CD4-positive, alpha-beta T cell (primary cell): ENCODE data around the gene SLC44A1. TPM values are rescaled to one million over a fixed set of nuclear protein-coding genes. Genes with fewer than 3 reads are reported as not detected.

ENCODE experiments used
- ATAC-seq: fragments of 200-7000 bp; cut with Tn5 transposase; one replicate; pipeline ENCODE4 v1.10.0; 2022; ENCODE audit warnings: mild to moderate bottlenecking; ENCODE audit not compliant: poor library complexity
- CTCF ChIA-PET: fragments of 350-600 bp; sonication (Branson Sonifier 250); formaldehyde crosslinking; loops from one replicate; lab custom pipeline; 2021; ENCODE audit warnings: antibody characterized with exemption, inconsistent platforms; lab: Charles Lee
- POLR2A ChIA-PET: fragments of 350-600 bp; sonication (Branson Sonifier 250); formaldehyde crosslinking; loops from one replicate; lab custom pipeline; 2021; ENCODE audit warnings: antibody characterized with exemption, inconsistent platforms; lab: Charles Lee
- DNase-seq, 14 experiments: peaks; one replicate each; pipeline ENCODE4 v3.0.0-alpha.2; 2013 to 2020; ENCODE audit warnings: mixed read lengths in 2 of 14
- H3K27ac ChIP-seq, 2 donors: one replicate each; pipeline versions ENCODE4 v1.5.1 to v1.7.0; 2013; ENCODE audit warnings: low read length in 2 of 2, low read depth in 1 of 2, mild to moderate bottlenecking in 1 of 2
- H3K27me3 ChIP-seq, 2 experiments: 1 replicate in 1 of 2; 2 replicates in 1 of 2; pipeline versions ENCODE4 v1.6.1 to v1.7.0; 2013; ENCODE audit warnings: low read length in 2 of 2, control low read depth in 1 of 2, mild to moderate bottlenecking in 1 of 2, moderate library complexity in 1 of 2; ENCODE audit not compliant: insufficient read depth in 2 of 2, control insufficient read depth in 1 of 2
- H3K36me3 ChIP-seq: one replicate; pipeline ENCODE4 v1.6.1; 2013; ENCODE audit warnings: low read length, control low read depth; ENCODE audit not compliant: insufficient read depth
- H3K4me1 ChIP-seq: one replicate; pipeline ENCODE4 v1.6.1; 2013; ENCODE audit warnings: low read length, control low read depth; ENCODE audit not compliant: insufficient read depth
- H3K4me3 ChIP-seq: one replicate; pipeline ENCODE4 v1.5.1; 2013; ENCODE audit warnings: mild to moderate bottlenecking, low read length, moderate library complexity
- H3K9me3 ChIP-seq, 2 experiments: 1 replicate in 1 of 2; 2 replicates in 1 of 2; pipeline versions ENCODE4 v1.6.1 to v1.7.0; 2013; ENCODE audit warnings: low read length in 2 of 2, mild to moderate bottlenecking in 2 of 2, control low read depth in 1 of 2, moderate library complexity in 1 of 2; ENCODE audit not compliant: control insufficient read depth in 1 of 2, insufficient read depth in 1 of 2
- H3K27ac Mint-ChIP-seq: one replicate; pipeline ENCODE4 v1.8.0; 2020; ENCODE audit warnings: mixed read lengths
- H3K27me3 Mint-ChIP-seq: one replicate; pipeline ENCODE4 v1.8.0; 2021; ENCODE audit warnings: mixed read lengths
- H3K36me3 Mint-ChIP-seq: one replicate; pipeline ENCODE4 v1.8.0; 2021; ENCODE audit warnings: low read depth, mixed read lengths
- H3K4me1 Mint-ChIP-seq: one replicate; pipeline ENCODE4 v1.8.0; 2021; ENCODE audit warnings: low read depth, mixed read lengths
- H3K4me3 Mint-ChIP-seq: one replicate; pipeline ENCODE4 v1.8.0; 2020; ENCODE audit warnings: mild to moderate bottlenecking, mixed read lengths
- H3K9me3 Mint-ChIP-seq: one replicate; pipeline ENCODE4 v1.8.0; 2020; ENCODE audit warnings: mixed read lengths
- CTCF ChIP-seq: fragments of 200-600 bp; IDR thresholded peaks from one replicate; pipeline ENCODE4 v1.8.0; 2022; ENCODE audit warnings: antibody characterized with exemption, mild to moderate bottlenecking
- intact Hi-C, 2 experiments: fragments of 100-400 bp; cut with DNase I in 1 of 2; cut with micrococcal nuclease in 1 of 2; formaldehyde crosslinking; loops; one replicate each; pipeline versions ENCODE4 v1.15.1 to v1.9.0; 2023 to 2025; cut with DNase I, micrococcal nuclease
- total RNA-seq, 174 experiments: library from RNA in 2 of 174; stranded (reverse) in 2 of 174; gene quantifications; one replicate each; pipeline ENCODE4 v1.2.3 and lab custom pipeline; 2021 to 2026

The SLC44A1 gene
- total RNA-seq, 2 experiments from 2014 or later, result 5.1 to 5.9 TPM

GRCh38 chr9:105293408-105293807, 49.0 kb downstream of the SLC44A1 start:
- Histone ChIP-seq H3K27me3 (no peaks in the 10 kb centered on the region), H3K27ac (no peak overlapping the region), H3K9me3 (no peaks in the 10 kb centered on the region), H3K4me3 (no peak overlapping the region), H3K36me3 (no peaks in the 10 kb centered on the region), H3K4me1 (no peaks in the 10 kb centered on the region)
- Mint-ChIP-seq H3K36me3 (peaks cover 1% of the 10 kb centered on the region), H3K27ac (no peak overlapping the region), H3K4me1 (peaks cover 20% of the 10 kb centered on the region), H3K4me3 (no peak overlapping the region), H3K27me3 (no peaks in the 10 kb centered on the region), H3K9me3 (no peaks in the 10 kb centered on the region)
- CTCF ChIA-PET, result no interaction called here
- no peak for TF ChIP-seq CTCF
- ATAC-seq (no peak), DNase-seq (no peak)
- POLR2A ChIA-PET, result no interaction called here
- intact Hi-C loops, result loop anchor here in 1 of 2 experiments (5.0 kb wide), 1 partner anchor 49 kb away; no protein-coding TSS in a partner anchor

- intact Hi-C loops, result no loop called here
- no peak for DNase-seq
- H3K27ac Mint-ChIP-seq, result no peak overlapping the region
- no peak overlapping the region for H3K27ac ChIP-seq
- H3K27me3 Mint-ChIP-seq, result no peaks in the 10 kb centered on the region
- CTCF ChIA-PET, result no interaction called here
- no peaks in the 10 kb centered on the region for H3K27me3 ChIP-seq
- TF ChIP-seq CTCF, result no peak
- no peak for ATAC-seq
- POLR2A ChIA-PET, result no interaction called here
- peaks cover 9% of the 10 kb centered on the region for H3K36me3 ChIP-seq
- H3K4me3 Mint-ChIP-seq, result no peak overlapping the region
- peaks cover 20% of the 10 kb centered on the region for H3K4me1 Mint-ChIP-seq
- H3K4me3 ChIP-seq, result no peak overlapping the region
- peaks cover 19% of the 10 kb centered on the region for H3K36me3 Mint-ChIP-seq
- no peaks in the 10 kb centered on the region for H3K9me3 Mint-ChIP-seq
- no peaks in the 10 kb centered on the region for H3K4me1 ChIP-seq
- H3K9me3 ChIP-seq, result no peaks in the 10 kb centered on the region
These were observed 50.7 kb downstream of the SLC44A1 start for GRCh38 chr9:105295201-105295550.

- no peaks in the 10 kb centered on the region for H3K27me3 ChIP-seq
- H3K4me1 Mint-ChIP-seq, result peaks cover 20% of the 10 kb centered on the region
- no peak overlapping the region for H3K27ac Mint-ChIP-seq
- no peak overlapping the region for H3K4me3 Mint-ChIP-seq
- DNase-seq (no peak), ATAC-seq (no peak)
- peaks cover 9% of the 10 kb centered on the region for H3K36me3 ChIP-seq
- ChIA-PET CTCF (no interaction called here), POLR2A (no interaction called here)
- H3K36me3 Mint-ChIP-seq, result peaks cover 22% of the 10 kb centered on the region
- no peak overlapping the region for H3K4me3 ChIP-seq
- H3K9me3 Mint-ChIP-seq, result no peaks in the 10 kb centered on the region
- intact Hi-C loops, result no loop called here
- no peaks in the 10 kb centered on the region for H3K4me1 ChIP-seq
- no peak overlapping the region for H3K27ac ChIP-seq
- TF ChIP-seq CTCF, result no peak
- no peaks in the 10 kb centered on the region for H3K9me3 ChIP-seq
- H3K27me3 Mint-ChIP-seq, result no peaks in the 10 kb centered on the region
These were observed 51.5 kb downstream of the SLC44A1 start for GRCh38 chr9:105295986-105296385.
